HepG2 (cell line): ENCODE data around the gene GABRB3. TPM values are rescaled to one million over a fixed set of nuclear protein-coding genes. Genes with fewer than 3 reads are reported as not detected.

Experiments
- ATAC-seq: fragments of 200-7000 bp; cut with Tn5 transposase; 3 replicates; pipeline ENCODE4 v1.9.1; 2020; ENCODE audit warnings: mild to moderate bottlenecking, moderate library complexity
- BruUV-seq: library from RNA; stranded (reverse); fragments of 400-500 nt; replicated peaks from 2 replicates; lab custom pipeline; 2021; lab: Mats Ljungman, UMichigan
- CTCF ChIA-PET: fragments of 300-600 bp; formaldehyde crosslinking; extraction: SDS; loops from one replicate; lab custom pipeline; 2021; ENCODE audit warnings: low total read pairs, inconsistent platforms, low intra/inter-chr PET ratio; lab: Yijun Ruan, JAX
- POLR2A ChIA-PET: fragments of 350-600 bp; sonication (Branson Sonifier 250); formaldehyde crosslinking; loops from one replicate; lab custom pipeline; 2020; ENCODE audit warnings: antibody characterized with exemption, inconsistent platforms; lab: Yijun Ruan, JAX
- DNase-seq: peaks from one replicate; pipeline ENCODE4 v3.0.0-alpha.2; 2015; ENCODE audit warnings: low spot score
- FAIRE-seq: peaks from 3 replicates; lab custom pipeline; 2011; peaks lifted over from hg19 to GRCh38; lab: Jason Lieb, UNC
- H2AFZ ChIP-seq: one replicate; pipeline ENCODE4 v1.6.1; 2011; ENCODE audit warnings: low read length, inconsistent platforms
- H3K27ac ChIP-seq: fragments of 300-600 bp; 3 replicates; pipeline ENCODE4 v1.8.0; 2011; ENCODE audit warnings: mixed run types, mild to moderate bottlenecking, mixed read lengths, low read length, inconsistent platforms; ENCODE audit not compliant: insufficient read depth; ENCODE audit errors: extremely low read length
- H3K27me3 ChIP-seq, 2 experiments: fragments of 200-600 bp in 1 of 2; 2 replicates in 1 of 2; 3 replicates in 1 of 2; pipeline versions ENCODE4 v1.6.0 to v1.8.0; 2011; ENCODE audit warnings: low read length in 2 of 2, mild to moderate bottlenecking in 2 of 2, moderate library complexity in 2 of 2, inconsistent platforms in 1 of 2; ENCODE audit not compliant: insufficient read depth in 2 of 2, control insufficient read depth in 1 of 2
- H3K36me3 ChIP-seq, 2 experiments: fragments of 200-600 bp in 1 of 2; replicated peaks in 1 of 2; 2 replicates in 1 of 2; 3 replicates in 1 of 2; pipeline versions ENCODE4 v1.5.1 to v1.8.0; 2011; ENCODE audit warnings: low read length in 2 of 2, inconsistent platforms in 1 of 2; ENCODE audit not compliant: insufficient read depth in 2 of 2, control insufficient read depth in 1 of 2
- H3K4me1 ChIP-seq: 2 replicates; pipeline ENCODE4 v1.5.1; 2012; ENCODE audit warnings: low read length, inconsistent platforms; ENCODE audit not compliant: insufficient read depth
- H3K4me2 ChIP-seq: 2 replicates; pipeline ENCODE4 v1.6.0; 2011; ENCODE audit warnings: low read depth, low read length, inconsistent platforms
- H3K4me3 ChIP-seq, 3 experiments: fragments of 200-600 bp in 1 of 3; sonication (generic), shearing (Covaris generic) in 1 of 3; replicated peaks in 1 of 3; 2 replicates each; pipeline ENCODE4 v1.5.1; 2011 to 2016; ENCODE audit warnings: low read length in 3 of 3, inconsistent platforms in 2 of 3, low read depth in 2 of 3, mild to moderate bottlenecking in 2 of 3, control low read depth in 1 of 3, mixed read lengths in 1 of 3; ENCODE audit not compliant: insufficient read depth in 1 of 3
- H3K79me2 ChIP-seq: one replicate; pipeline ENCODE4 v1.6.1; 2011; ENCODE audit warnings: low read length, inconsistent platforms; ENCODE audit not compliant: insufficient read depth
- H3K9ac ChIP-seq: 2 replicates; pipeline ENCODE4 v1.6.0; 2011; ENCODE audit warnings: mild to moderate bottlenecking, low read depth, low read length, inconsistent platforms; ENCODE audit not compliant: insufficient read depth
- H3K9me3 ChIP-seq: 2 replicates; pipeline ENCODE4 v1.5.1; 2012; ENCODE audit warnings: mild to moderate bottlenecking, low read length
- H4K20me1 ChIP-seq: 2 replicates; pipeline ENCODE4 v1.6.0; 2011; ENCODE audit warnings: inconsistent platforms, mild to moderate bottlenecking, low read length, moderate library complexity; ENCODE audit not compliant: insufficient read depth
- ATRX ChIP-seq: sonication (generic); formaldehyde crosslinking; IDR thresholded peaks from 2 replicates; pipeline ENCODE4 v1.4.0; 2020; ENCODE audit warnings: missing genetic modification reagents, borderline replicate concordance
- FOSL1 ChIP-seq: sonication (generic); formaldehyde crosslinking; IDR thresholded peaks from 2 replicates; pipeline ENCODE4 v1.9.0; 2021; ENCODE audit warnings: missing genetic modification reagents, borderline replicate concordance
- HDAC6 ChIP-seq: fragments of 200-600 bp; sonication (generic); IDR thresholded peaks from 2 replicates; pipeline ENCODE4 v1.7.0; 2017; ENCODE audit warnings: mild to moderate bottlenecking, antibody characterized with exemption, low read length, low read depth
- KIAA2018 ChIP-seq: sonication (generic); formaldehyde crosslinking; IDR thresholded peaks from 2 replicates; pipeline ENCODE4 v1.5.0; 2020; ENCODE audit warnings: mild to moderate bottlenecking, missing genetic modification reagents, borderline replicate concordance
- MAF1 ChIP-seq: sonication (generic); formaldehyde crosslinking; IDR thresholded peaks from 2 replicates; pipeline ENCODE4 v1.5.0; 2020; ENCODE audit warnings: missing genetic modification reagents, borderline replicate concordance
- MEF2D ChIP-seq: sonication (generic); formaldehyde crosslinking; IDR thresholded peaks from 2 replicates; pipeline ENCODE4 v1.5.1; 2020; ENCODE audit warnings: mild to moderate bottlenecking, missing genetic modification reagents
- RFXAP ChIP-seq: sonication (generic); formaldehyde crosslinking; IDR thresholded peaks from 2 replicates; pipeline ENCODE4 v1.4.0; 2020; ENCODE audit warnings: missing genetic modification reagents, borderline replicate concordance
- SP4 ChIP-seq: sonication (generic); formaldehyde crosslinking; IDR thresholded peaks from 2 replicates; pipeline ENCODE4 v1.8.1; 2023; ENCODE audit warnings: mild to moderate bottlenecking, missing genetic modification reagents
- ZNF3 ChIP-seq: IDR thresholded peaks from 2 replicates; pipeline ENCODE4 v1.7.0; 2017; ENCODE audit warnings: inconsistent platforms
- ZNF781 ChIP-seq: sonication (generic); formaldehyde crosslinking; IDR thresholded peaks from 2 replicates; pipeline ENCODE4 v1.5.1; 2020; ENCODE audit warnings: borderline replicate concordance, mild to moderate bottlenecking, missing genetic modification reagents; ENCODE audit errors: not compliant biosample characterization
- WGBS: methylation state at CpG from one replicate; pipeline ENCODE4 v1.1.6; 2017; ENCODE audit warnings: low lambda C conversion rate; 5-methylcytosine and 5-hydroxymethylcytosine counted together
- in situ Hi-C: cut with HindIII; loops from 2 replicates; pipeline ENCODE4 v1.10.0; 2017; ENCODE audit warnings: low pct_unique_long_range_greater_than_20kb; ENCODE audit not compliant: extremely low pct_ligation_motif_present
- intact Hi-C: fragments of 100-400 bp; cut with micrococcal nuclease; formaldehyde crosslinking; loops from one replicate; pipeline ENCODE4 v1.10.0; 2022; ENCODE audit not compliant: unreplicated experiment
- polyA plus RNA-seq, 8 experiments: library from polyadenylated mRNA; depleted of rRNA in 3 of 8; stranded (reverse) in 7 of 8; unstranded in 1 of 8; fragments of >200 nt; fragmentation: Illumina TruSeq in 4 of 8; extraction: Trizol in 4 of 8; gene quantifications; 2 replicates each; pipeline versions ENCODE4 v1.2.1 to v1.2.3, GENCODE V29; 2011 to 2016; ENCODE audit warnings: low read depth in 4 of 8, missing spikeins in 1 of 8, mixed read lengths in 1 of 8; ENCODE audit not compliant: insufficient read depth in 1 of 8
- total RNA-seq, 5 experiments: library from RNA; depleted of rRNA; stranded (reverse); fragments of >200 nt; fragmentation: Illumina TruSeq; extraction: Trizol; gene quantifications; 2 replicates each; pipeline ENCODE4 v1.2.3, GENCODE V29; 2016; ENCODE audit warnings: low read depth in 1 of 5
- TF ChIP-seq, protein P1 (sequence below): sonication (generic); formaldehyde crosslinking; IDR thresholded peaks from 2 replicates; pipeline ENCODE4 v1.9.0; 2021; ENCODE audit warnings: missing genetic modification reagents, mild to moderate bottlenecking, borderline replicate concordance

The GABRB3 gene
- total and polyA plus RNA-seq, 2 of the 13 experiments (the other 11 are each of a cell fraction or from before 2014, with no cell fraction given) = not detected

DNA sequence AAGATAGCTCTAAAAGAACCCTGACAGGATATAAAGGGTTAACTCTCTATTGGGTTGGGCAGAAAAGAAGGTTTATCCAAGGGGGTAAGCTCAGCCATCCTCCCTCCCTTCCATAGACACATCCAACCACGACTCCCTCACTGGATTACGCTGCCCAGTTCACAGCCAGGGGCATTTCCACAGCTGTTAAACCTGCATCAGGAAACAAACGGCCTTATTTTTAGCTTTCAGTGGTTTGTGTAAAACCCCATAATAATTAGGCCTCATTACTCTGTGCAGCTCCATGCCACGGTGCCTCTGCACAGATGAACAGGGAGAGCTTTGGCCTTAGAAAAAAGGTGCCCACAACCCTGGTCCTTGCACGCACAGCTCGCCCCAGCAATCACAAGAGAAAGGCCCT, 110.6 kb downstream of the GABRB3 start:
- 3% methylated on average over 4 of the region's 6 CpGs for WGBS
- no peak for ATAC-seq

GRCh38 chr15:26661748-26662147, 111.1 kb downstream of the GABRB3 start:
- Histone ChIP-seq H3K27ac (no peak overlapping the region), H2AFZ (no peak overlapping the region), H3K4me1 (no peaks in the 10 kb centered on the region), H3K4me2 (no peak overlapping the region), H3K9ac (no peak overlapping the region), H3K79me2 (no peaks in the 10 kb centered on the region), H3K9me3 (peaks cover 55% of the 10 kb centered on the region), H3K4me3 (no peak overlapping the region), H3K27me3 (no peaks in the 10 kb centered on the region), H3K36me3 (no peaks in the 10 kb centered on the region), H4K20me1 (no peaks in the 10 kb centered on the region)
- ATAC-seq (no peak), FAIRE-seq (no peak), DNase-seq (no peak)
- intact Hi-C loops = no loop called here
- 35% methylated on average over 7 of the region's 7 CpGs for WGBS
- in situ Hi-C loops = no loop called here
- BruUV-seq = no TSS peak
- CTCF ChIA-PET = no interaction called here
- POLR2A ChIA-PET = no interaction called here
- TF ChIP-seq ATRX (CRISPR knock-in tag) (no peak), ZNF781 (CRISPR knock-in tag) (no peak), FOSL1 (CRISPR knock-in tag) (no peak), RFXAP (CRISPR knock-in tag) (no peak), KIAA2018 (no peak), MEF2D (no peak), SP4 (no peak), HDAC6 (no peak)
- TF ChIP-seq, protein P1, sequence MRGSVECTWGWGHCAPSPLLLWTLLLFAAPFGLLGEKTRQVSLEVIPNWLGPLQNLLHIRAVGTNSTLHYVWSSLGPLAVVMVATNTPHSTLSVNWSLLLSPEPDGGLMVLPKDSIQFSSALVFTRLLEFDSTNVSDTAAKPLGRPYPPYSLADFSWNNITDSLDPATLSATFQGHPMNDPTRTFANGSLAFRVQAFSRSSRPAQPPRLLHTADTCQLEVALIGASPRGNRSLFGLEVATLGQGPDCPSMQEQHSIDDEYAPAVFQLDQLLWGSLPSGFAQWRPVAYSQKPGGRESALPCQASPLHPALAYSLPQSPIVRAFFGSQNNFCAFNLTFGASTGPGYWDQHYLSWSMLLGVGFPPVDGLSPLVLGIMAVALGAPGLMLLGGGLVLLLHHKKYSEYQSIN = no peak

More for the DNA sequence above, 110.6 kb downstream of the GABRB3 start:
- Histone ChIP-seq H3K9ac (no peak overlapping the region), H3K36me3 (no peaks in the 10 kb centered on the region), H3K79me2 (no peaks in the 10 kb centered on the region), H2AFZ (no peak overlapping the region), H3K4me1 (no peaks in the 10 kb centered on the region), H3K4me2 (no peak overlapping the region), H3K4me3 (no peak overlapping the region), H3K9me3 (peaks cover 54% of the 10 kb centered on the region), H3K27me3 (no peaks in the 10 kb centered on the region), H3K27ac (no peak overlapping the region), H4K20me1 (no peaks in the 10 kb centered on the region)
- ChIA-PET CTCF (no interaction called here), POLR2A (no interaction called here)
- DNase-seq = no peak
- BruUV-seq = no TSS peak
- intact Hi-C loops (no loop called here), in situ Hi-C loops (no loop called here)
- no peak for FAIRE-seq
- no peak for TF ChIP-seq ZNF3 (CRISPR knock-in tag)
- no peak for TF ChIP-seq MAF1 (CRISPR knock-in tag)
